HepG2 (cell line): ENCODE data around the gene CPAMD8. TPM values are rescaled to one million over a fixed set of nuclear protein-coding genes. Genes with fewer than 3 reads are reported as not detected.
A peak's percentile ranks its signal among the peaks of the same experiment; 100 is the strongest.

Source experiments
- ATAC-seq: fragments of 200-7000 bp; cut with Tn5 transposase; 3 replicates; pipeline ENCODE4 v1.9.1; 2020; ENCODE audit warnings: mild to moderate bottlenecking, moderate library complexity
- BruUV-seq: library from RNA; stranded (reverse); fragments of 400-500 nt; replicated peaks from 2 replicates; lab custom pipeline; 2021; lab: Mats Ljungman, UMichigan
- CTCF ChIA-PET: fragments of 300-600 bp; formaldehyde crosslinking; extraction: SDS; loops from one replicate; lab custom pipeline; 2021; ENCODE audit warnings: low total read pairs, inconsistent platforms, low intra/inter-chr PET ratio; lab: Yijun Ruan, JAX
- POLR2A ChIA-PET: fragments of 350-600 bp; sonication (Branson Sonifier 250); formaldehyde crosslinking; loops from one replicate; lab custom pipeline; 2020; ENCODE audit warnings: antibody characterized with exemption, inconsistent platforms; lab: Yijun Ruan, JAX
- DNase-seq: peaks from one replicate; pipeline ENCODE4 v3.0.0-alpha.2; 2015; ENCODE audit warnings: low spot score
- FAIRE-seq: peaks from 3 replicates; lab custom pipeline; 2011; peaks lifted over from hg19 to GRCh38; lab: Jason Lieb, UNC
- H2AFZ ChIP-seq: one replicate; pipeline ENCODE4 v1.6.1; 2011; ENCODE audit warnings: low read length, inconsistent platforms
- H3K27ac ChIP-seq: fragments of 300-600 bp; 3 replicates; pipeline ENCODE4 v1.8.0; 2011; ENCODE audit warnings: mixed run types, mild to moderate bottlenecking, mixed read lengths, low read length, inconsistent platforms; ENCODE audit not compliant: insufficient read depth; ENCODE audit errors: extremely low read length
- H3K27me3 ChIP-seq, 2 experiments: fragments of 200-600 bp in 1 of 2; 2 replicates in 1 of 2; 3 replicates in 1 of 2; pipeline versions ENCODE4 v1.6.0 to v1.8.0; 2011; ENCODE audit warnings: low read length in 2 of 2, mild to moderate bottlenecking in 2 of 2, moderate library complexity in 2 of 2, inconsistent platforms in 1 of 2; ENCODE audit not compliant: insufficient read depth in 2 of 2, control insufficient read depth in 1 of 2
- H3K36me3 ChIP-seq, 2 experiments: fragments of 200-600 bp in 1 of 2; replicated peaks in 1 of 2; 2 replicates in 1 of 2; 3 replicates in 1 of 2; pipeline versions ENCODE4 v1.5.1 to v1.8.0; 2011; ENCODE audit warnings: low read length in 2 of 2, inconsistent platforms in 1 of 2; ENCODE audit not compliant: insufficient read depth in 2 of 2, control insufficient read depth in 1 of 2
- H3K4me1 ChIP-seq: 2 replicates; pipeline ENCODE4 v1.5.1; 2012; ENCODE audit warnings: low read length, inconsistent platforms; ENCODE audit not compliant: insufficient read depth
- H3K4me2 ChIP-seq: 2 replicates; pipeline ENCODE4 v1.6.0; 2011; ENCODE audit warnings: low read depth, low read length, inconsistent platforms
- H3K4me3 ChIP-seq, 3 experiments: fragments of 200-600 bp in 1 of 3; sonication (generic), shearing (Covaris generic) in 1 of 3; replicated peaks in 1 of 3; 2 replicates each; pipeline ENCODE4 v1.5.1; 2011 to 2016; ENCODE audit warnings: low read length in 3 of 3, inconsistent platforms in 2 of 3, low read depth in 2 of 3, mild to moderate bottlenecking in 2 of 3, control low read depth in 1 of 3, mixed read lengths in 1 of 3; ENCODE audit not compliant: insufficient read depth in 1 of 3
- H3K79me2 ChIP-seq: one replicate; pipeline ENCODE4 v1.6.1; 2011; ENCODE audit warnings: low read length, inconsistent platforms; ENCODE audit not compliant: insufficient read depth
- H3K9ac ChIP-seq: 2 replicates; pipeline ENCODE4 v1.6.0; 2011; ENCODE audit warnings: mild to moderate bottlenecking, low read depth, low read length, inconsistent platforms; ENCODE audit not compliant: insufficient read depth
- H3K9me3 ChIP-seq: 2 replicates; pipeline ENCODE4 v1.5.1; 2012; ENCODE audit warnings: mild to moderate bottlenecking, low read length
- H4K20me1 ChIP-seq: 2 replicates; pipeline ENCODE4 v1.6.0; 2011; ENCODE audit warnings: inconsistent platforms, mild to moderate bottlenecking, low read length, moderate library complexity; ENCODE audit not compliant: insufficient read depth
- PCBP1 ChIP-seq: fragments of 200-400 bp; formaldehyde crosslinking; IDR thresholded peaks from 2 replicates; pipeline ENCODE4 v1.6.1; 2017; ENCODE audit warnings: mild to moderate bottlenecking, low read depth, low read length, borderline replicate concordance
- REXO4 ChIP-seq: sonication (generic); formaldehyde crosslinking; IDR thresholded peaks from 2 replicates; pipeline ENCODE4 v1.8.0; 2022; ENCODE audit warnings: missing genetic modification reagents, mild to moderate bottlenecking, borderline replicate concordance
- RFXANK ChIP-seq: IDR thresholded peaks from 2 replicates; pipeline ENCODE4 v1.6.1; 2016
- ZNF841 ChIP-seq: sonication (generic); formaldehyde crosslinking; IDR thresholded peaks from 2 replicates; pipeline ENCODE4 v1.8.1; 2023; ENCODE audit warnings: missing genetic modification reagents, borderline replicate concordance
- WGBS: methylation state at CpG from one replicate; pipeline ENCODE4 v1.1.6; 2017; ENCODE audit warnings: low lambda C conversion rate; 5-methylcytosine and 5-hydroxymethylcytosine counted together
- in situ Hi-C: cut with HindIII; loops from 2 replicates; pipeline ENCODE4 v1.10.0; 2017; ENCODE audit warnings: low pct_unique_long_range_greater_than_20kb; ENCODE audit not compliant: extremely low pct_ligation_motif_present
- intact Hi-C: fragments of 100-400 bp; cut with micrococcal nuclease; formaldehyde crosslinking; loops from one replicate; pipeline ENCODE4 v1.10.0; 2022; ENCODE audit not compliant: unreplicated experiment
- polyA plus RNA-seq, 8 experiments: library from polyadenylated mRNA; depleted of rRNA in 3 of 8; stranded (reverse) in 7 of 8; unstranded in 1 of 8; fragments of >200 nt; fragmentation: Illumina TruSeq in 4 of 8; extraction: Trizol in 4 of 8; gene quantifications; 2 replicates each; pipeline versions ENCODE4 v1.2.1 to v1.2.3, GENCODE V29; 2011 to 2016; ENCODE audit warnings: low read depth in 4 of 8, missing spikeins in 1 of 8, mixed read lengths in 1 of 8; ENCODE audit not compliant: insufficient read depth in 1 of 8
- total RNA-seq, 5 experiments: library from RNA; depleted of rRNA; stranded (reverse); fragments of >200 nt; fragmentation: Illumina TruSeq; extraction: Trizol; gene quantifications; 2 replicates each; pipeline ENCODE4 v1.2.3, GENCODE V29; 2016; ENCODE audit warnings: low read depth in 1 of 5
- TF ChIP-seq, protein P1 (sequence below): sonication (generic); formaldehyde crosslinking; IDR thresholded peaks from 2 replicates; pipeline ENCODE4 v1.4.0; 2020; ENCODE audit warnings: missing genetic modification reagents, borderline replicate concordance
- TF ChIP-seq, protein P2 (sequence below): fragments of 450-650 bp; IDR thresholded peaks from 2 replicates; pipeline ENCODE4 v1.6.1; 2016

CPAMD8 gene
- total and polyA plus RNA-seq, 2 of the 13 experiments (the other 11 are each of a cell fraction or from before 2014, with no cell fraction given) = 0.29 to 0.34 TPM

DNA sequence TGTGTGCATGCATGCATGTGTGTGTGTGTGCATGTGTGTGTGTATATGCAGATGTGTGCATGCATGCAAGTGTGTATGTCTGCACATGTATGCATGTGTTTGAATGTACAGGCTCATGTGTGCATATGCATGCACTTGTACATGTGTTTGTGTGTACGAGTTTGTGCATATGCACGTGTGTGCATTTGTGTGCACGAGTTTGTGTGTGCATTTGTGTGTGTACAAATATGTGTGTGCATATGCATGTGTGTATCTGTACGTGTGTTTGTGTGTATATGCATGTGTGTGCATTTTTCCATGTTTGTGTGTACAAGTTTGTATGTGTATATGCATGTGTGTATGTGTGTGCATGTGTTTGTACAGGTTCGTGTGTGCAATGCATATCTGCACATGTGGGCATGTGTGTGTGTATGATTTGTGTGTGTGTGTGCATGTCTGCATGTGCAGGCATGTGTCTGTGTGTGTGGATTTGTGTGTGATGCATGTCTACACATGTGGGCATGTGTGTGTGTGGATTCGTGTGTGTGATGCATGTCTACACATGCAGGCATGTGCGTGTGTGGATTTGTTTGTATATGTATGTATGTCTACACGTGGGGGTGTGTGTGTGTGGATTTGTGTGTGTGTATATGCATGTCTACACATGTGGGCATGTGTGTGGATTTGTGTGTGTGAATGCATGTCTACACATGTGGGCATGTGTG is 80.7 kb downstream of the CPAMD8 start:
- DNase-seq (no peak), ATAC-seq (no peak), FAIRE-seq (no peak)
- ChIA-PET POLR2A (no interaction called here), CTCF (no interaction called here)
- Histone ChIP-seq H2AFZ (no peak overlapping the region), H3K4me2 (no peak overlapping the region), H4K20me1 (no peaks in the 10 kb centered on the region), H3K27ac (no peak overlapping the region), H3K27me3 (peaks cover 2% of the 10 kb centered on the region in 2 experiments; a peak in 2 of 5 replicates), H3K9ac (no peak overlapping the region), H3K4me1 (no peaks in the 10 kb centered on the region), H3K4me3 (no peak overlapping the region), H3K79me2 (no peaks in the 10 kb centered on the region), H3K36me3 (no peaks in the 10 kb centered on the region), H3K9me3 (no peaks in the 10 kb centered on the region)
- in situ Hi-C loops (no loop called here), intact Hi-C loops (no loop called here)
- no TSS peak for BruUV-seq
- 13% methylated on average over 8 of the region's 8 CpGs for WGBS
- TF ChIP-seq PCBP1 (no peak), REXO4 (CRISPR knock-in tag) (no peak), RFXANK (no peak), ZNF841 (no peak)
- TF ChIP-seq, protein P1, sequence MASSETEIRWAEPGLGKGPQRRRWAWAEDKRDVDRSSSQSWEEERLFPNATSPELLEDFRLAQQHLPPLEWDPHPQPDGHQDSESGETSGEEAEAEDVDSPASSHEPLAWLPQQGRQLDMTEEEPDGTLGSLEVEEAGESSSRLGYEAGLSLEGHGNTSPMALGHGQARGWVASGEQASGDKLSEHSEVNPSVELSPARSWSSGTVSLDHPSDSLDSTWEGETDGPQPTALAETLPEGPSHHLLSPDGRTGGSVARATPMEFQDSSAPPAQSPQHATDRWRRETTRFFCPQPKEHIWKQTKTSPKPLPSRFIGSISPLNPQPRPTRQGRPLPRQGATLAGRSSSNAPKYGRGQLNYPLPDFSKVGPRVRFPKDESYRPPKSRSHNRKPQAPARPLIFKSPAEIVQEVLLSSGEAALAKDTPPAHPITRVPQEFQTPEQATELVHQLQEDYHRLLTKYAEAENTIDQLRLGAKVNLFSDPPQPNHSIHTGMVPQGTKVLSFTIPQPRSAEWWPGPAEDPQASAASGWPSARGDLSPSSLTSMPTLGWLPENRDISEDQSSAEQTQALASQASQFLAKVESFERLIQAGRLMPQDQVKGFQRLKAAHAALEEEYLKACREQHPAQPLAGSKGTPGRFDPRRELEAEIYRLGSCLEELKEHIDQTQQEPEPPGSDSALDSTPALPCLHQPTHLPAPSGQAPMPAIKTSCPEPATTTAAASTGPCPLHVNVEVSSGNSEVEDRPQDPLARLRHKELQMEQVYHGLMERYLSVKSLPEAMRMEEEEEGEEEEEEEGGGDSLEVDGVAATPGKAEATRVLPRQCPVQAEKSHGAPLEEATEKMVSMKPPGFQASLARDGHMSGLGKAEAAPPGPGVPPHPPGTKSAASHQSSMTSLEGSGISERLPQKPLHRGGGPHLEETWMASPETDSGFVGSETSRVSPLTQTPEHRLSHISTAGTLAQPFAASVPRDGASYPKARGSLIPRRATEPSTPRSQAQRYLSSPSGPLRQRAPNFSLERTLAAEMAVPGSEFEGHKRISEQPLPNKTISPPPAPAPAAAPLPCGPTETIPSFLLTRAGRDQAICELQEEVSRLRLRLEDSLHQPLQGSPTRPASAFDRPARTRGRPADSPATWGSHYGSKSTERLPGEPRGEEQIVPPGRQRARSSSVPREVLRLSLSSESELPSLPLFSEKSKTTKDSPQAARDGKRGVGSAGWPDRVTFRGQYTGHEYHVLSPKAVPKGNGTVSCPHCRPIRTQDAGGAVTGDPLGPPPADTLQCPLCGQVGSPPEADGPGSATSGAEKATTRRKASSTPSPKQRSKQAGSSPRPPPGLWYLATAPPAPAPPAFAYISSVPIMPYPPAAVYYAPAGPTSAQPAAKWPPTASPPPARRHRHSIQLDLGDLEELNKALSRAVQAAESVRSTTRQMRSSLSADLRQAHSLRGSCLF (CRISPR knock-in tag) = no peak
- TF ChIP-seq, protein P2, sequence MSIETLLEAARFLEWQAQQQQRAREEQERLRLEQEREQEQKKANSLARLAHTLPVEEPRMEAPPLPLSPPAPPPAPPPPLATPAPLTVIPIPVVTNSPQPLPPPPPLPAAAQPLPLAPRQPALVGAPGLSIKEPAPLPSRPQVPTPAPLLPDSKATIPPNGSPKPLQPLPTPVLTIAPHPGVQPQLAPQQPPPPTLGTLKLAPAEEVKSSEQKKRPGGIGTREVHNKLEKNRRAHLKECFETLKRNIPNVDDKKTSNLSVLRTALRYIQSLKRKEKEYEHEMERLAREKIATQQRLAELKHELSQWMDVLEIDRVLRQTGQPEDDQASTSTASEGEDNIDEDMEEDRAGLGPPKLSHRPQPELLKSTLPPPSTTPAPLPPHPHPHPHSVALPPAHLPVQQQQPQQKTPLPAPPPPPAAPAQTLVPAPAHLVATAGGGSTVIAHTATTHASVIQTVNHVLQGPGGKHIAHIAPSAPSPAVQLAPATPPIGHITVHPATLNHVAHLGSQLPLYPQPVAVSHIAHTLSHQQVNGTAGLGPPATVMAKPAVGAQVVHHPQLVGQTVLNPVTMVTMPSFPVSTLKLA = peak; percentile 93
